Cardiac fibroblast (primary cell): Measurements from ENCODE around the gene RBP2.

Experiments
- DNase-seq, 2 donors: peaks; one replicate each; pipeline versions ENCODE4 v3.0.0 to v3.0.0-alpha.2; 2010; ENCODE audit warnings: low read depth in 2 of 2
- H3K4me3 ChIP-seq, 2 donors: replicated peaks in 1 of 2; 1 replicate in 1 of 2; 2 replicates in 1 of 2; pipeline ENCODE4 v1.5.1; 2011; ENCODE audit warnings: low read depth in 2 of 2, low read length in 2 of 2, mild to moderate bottlenecking in 2 of 2, moderate library complexity in 1 of 2
- CTCF ChIP-seq: IDR thresholded peaks from one replicate; pipeline ENCODE4 v1.5.1; 2011; ENCODE audit warnings: low read depth, mild to moderate bottlenecking, low read length, inconsistent platforms

Gene RBP2

DNA sequence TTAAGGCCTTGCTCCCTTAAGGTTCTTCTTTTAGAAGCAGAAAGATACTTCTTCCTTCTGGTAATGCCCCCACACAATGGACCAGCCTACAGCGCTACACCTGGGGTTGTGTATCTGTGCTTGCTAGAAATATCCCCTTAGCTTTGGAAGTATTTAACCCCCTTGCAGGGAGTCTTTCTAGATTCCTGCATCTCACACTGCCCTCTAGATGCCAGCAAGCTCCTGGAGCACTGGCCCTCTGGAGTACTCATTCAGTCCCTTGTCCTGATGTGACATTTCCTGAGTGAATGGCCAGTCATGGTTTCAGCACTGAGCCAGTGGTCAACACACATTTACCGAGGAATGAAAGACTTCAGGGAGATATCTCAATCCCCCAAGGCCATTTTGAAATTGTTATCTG is 30.4 kb upstream of the RBP2 start:
- DNase-seq = no peak
- no peak for TF ChIP-seq CTCF
- no peak overlapping the region for H3K4me3 ChIP-seq

- DNase-seq = no peak
- no peak overlapping the region for H3K4me3 ChIP-seq
- no peak for TF ChIP-seq CTCF
Measured at GRCh38 chr3:139505829-139506386, 29.6 kb upstream of the RBP2 start.

DNA sequence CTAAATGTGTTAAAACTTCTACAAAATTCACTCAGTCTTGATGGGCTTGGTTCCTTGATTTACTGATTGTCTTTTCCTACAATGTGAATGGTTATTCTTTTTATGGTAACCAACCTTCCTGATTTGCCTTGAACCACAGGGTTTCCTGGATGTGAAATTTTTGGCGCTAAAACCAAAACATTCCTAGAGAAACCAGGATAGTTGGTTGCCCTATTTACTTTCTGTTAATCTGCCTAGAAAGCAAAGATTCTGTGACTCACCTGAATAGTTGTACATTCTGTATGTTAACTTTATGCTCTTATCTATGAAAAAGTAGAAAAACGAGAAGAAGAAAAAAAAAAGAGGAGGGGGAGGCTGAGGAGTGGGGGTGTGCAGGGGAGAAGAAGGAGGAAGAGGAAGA is 23.2 kb upstream of the RBP2 start:
- no peak for TF ChIP-seq CTCF
- no peak overlapping the region for H3K4me3 ChIP-seq
- DNase-seq = no peak

GRCh38 chr3:139493826-139494385 is 17.6 kb upstream of the RBP2 start:
- no peak for DNase-seq
- TF ChIP-seq CTCF = no peak
- H3K4me3 ChIP-seq = no peak overlapping the region

- no peak for TF ChIP-seq CTCF
- no peak for DNase-seq
Measured at GRCh38 chr3:139491966-139492365, 15.7 kb upstream of the RBP2 start.

DNA sequence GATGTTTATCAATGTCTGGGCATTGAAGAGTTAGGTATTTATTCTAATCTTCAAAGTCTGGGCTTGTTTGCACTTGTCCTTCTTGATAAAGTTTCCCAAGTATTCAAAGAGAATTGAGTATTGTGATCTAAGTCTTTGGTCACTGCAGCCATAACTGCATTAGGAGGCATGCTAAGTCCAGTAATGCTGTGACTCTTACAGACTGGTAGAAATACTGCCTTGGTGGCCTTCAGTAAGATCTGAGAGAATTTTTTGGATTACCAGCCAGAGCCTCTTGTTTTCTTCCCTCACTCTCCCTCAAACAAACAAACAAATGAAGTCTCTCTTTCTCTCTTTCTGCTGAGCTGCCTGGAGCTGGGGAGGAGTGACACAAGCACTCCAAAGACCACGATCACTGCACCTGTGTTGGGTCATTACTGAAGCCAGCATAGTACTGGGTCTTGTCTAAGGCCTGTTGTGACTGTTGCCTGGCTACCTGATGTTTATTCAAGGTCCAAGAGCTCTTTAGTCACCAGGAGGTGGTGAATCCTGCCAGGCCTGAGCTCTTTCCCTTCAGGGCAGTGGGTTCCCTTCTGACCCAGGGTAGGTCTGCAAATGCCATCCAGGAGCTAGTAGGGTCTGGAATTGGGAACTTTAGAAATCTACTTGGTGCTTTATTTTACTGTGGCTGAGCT is 14.8 kb upstream of the RBP2 start:
- no peak for DNase-seq
- no peak for TF ChIP-seq CTCF

More at GRCh38 chr3:139491966-139492365, 15.7 kb upstream of the RBP2 start:
- H3K4me3 ChIP-seq = no peak overlapping the region

More for the DNA sequence above, 14.8 kb upstream of the RBP2 start:
- no peak overlapping the region for H3K4me3 ChIP-seq
